HCT116 (cell line): Measurements from ENCODE around the gene YWHAG. TPM values are rescaled to one million over a fixed set of nuclear protein-coding genes. Genes with fewer than 3 reads are reported as not detected.

ENCODE experiments used
- ATAC-seq: fragments of 200-7000 bp; cut with Tn5 transposase; 2 replicates; pipeline ENCODE4 v1.9.1; 2020; ENCODE audit warnings: mild to moderate bottlenecking, moderate library complexity
- BruUV-seq: library from RNA; stranded (reverse); fragments of 400-500 nt; replicated peaks from 2 replicates; lab custom pipeline; 2021; lab: Mats Ljungman, UMichigan
- CTCF ChIA-PET: fragments of 300-600 bp; sonication (Branson Sonifier 250); formaldehyde crosslinking; loops from one replicate; lab custom pipeline; 2021; ENCODE audit warnings: antibody characterized with exemption; lab: Charles Lee
- POLR2A ChIA-PET: fragments of 300-600, 350-600 bp; sonication (Branson Sonifier 250); formaldehyde crosslinking; loops from one replicate; lab custom pipeline; 2021; ENCODE audit warnings: antibody characterized with exemption; lab: Charles Lee
- RAD21 ChIA-PET, 2 experiments: fragments of 300-600 bp; sonication (Branson Sonifier 250); formaldehyde crosslinking; loops; one replicate each; lab custom pipeline; 2023; ENCODE audit warnings: low total read pairs in 2 of 2; ENCODE audit not compliant: uncharacterized antibody in 2 of 2, unreplicated experiment in 2 of 2, low non-redundant PET in 1 of 2; lab: Charles Lee
- DNase-seq: peaks from one replicate; pipeline ENCODE4 v3.0.0-alpha.2; 2010; ENCODE audit warnings: low read depth, low spot score
- H2AFZ ChIP-seq: fragments of 200-600 bp; shearing (Covaris generic), sonication (generic); 2 replicates; pipeline ENCODE4 v1.6.1; 2017; ENCODE audit warnings: low read depth, mixed run types, mixed read lengths, antibody characterized with exemption, low read length; ENCODE audit not compliant: poor library complexity, severe bottlenecking
- H3K27ac ChIP-seq: 2 replicates; pipeline ENCODE4 v1.5.1; 2012; ENCODE audit warnings: low read depth, low read length
- H3K27me3 ChIP-seq: fragments of 200-600 bp; sonication (generic); 2 replicates; pipeline ENCODE4 v1.6.1; 2016; ENCODE audit warnings: mixed run types, low read length, mixed read lengths; ENCODE audit not compliant: insufficient read depth
- H3K36me3 ChIP-seq, 2 experiments: fragments of 200-500 bp in 1 of 2; fragments of 200-600 bp in 1 of 2; sonication (Bioruptor generic) in 1 of 2; sonication (generic) in 1 of 2; 2 replicates each; pipeline versions ENCODE4 v1.5.1 to v1.6.1; 2014 to 2016; ENCODE audit warnings: low read length in 2 of 2, inconsistent platforms in 1 of 2, mixed read lengths in 1 of 2, mixed run types in 1 of 2; ENCODE audit not compliant: insufficient read depth in 2 of 2, control insufficient read depth in 1 of 2
- H3K4me1 ChIP-seq, 2 experiments: fragments of 200-600 bp in 1 of 2; sonication (generic) in 1 of 2; 2 replicates each; pipeline versions ENCODE4 v1.5.1 to v1.6.1; 2012 to 2017; ENCODE audit warnings: low read length in 2 of 2, inconsistent platforms in 1 of 2, mild to moderate bottlenecking in 1 of 2, mixed read lengths in 1 of 2, mixed run types in 1 of 2, moderate library complexity in 1 of 2; ENCODE audit not compliant: insufficient read depth in 2 of 2, control insufficient read depth in 1 of 2
- H3K4me2 ChIP-seq: fragments of 200-600 bp; sonication (generic); 2 replicates; pipeline ENCODE4 v1.6.1; 2017; ENCODE audit warnings: mixed run types, low read length, mixed read lengths
- H3K4me3 ChIP-seq, 2 experiments: fragments of 200-600 bp in 1 of 2; sonication (generic) in 1 of 2; replicated peaks in 1 of 2; 2 replicates each; pipeline ENCODE4 v1.5.1; 2011 to 2016; ENCODE audit warnings: low read length in 2 of 2, control low read depth in 1 of 2, low read depth in 1 of 2, mild to moderate bottlenecking in 1 of 2, mixed read lengths in 1 of 2, mixed run types in 1 of 2
- H3K79me2 ChIP-seq: fragments of 200-600 bp; sonication (generic); 2 replicates; pipeline ENCODE4 v1.6.1; 2017; ENCODE audit warnings: mild to moderate bottlenecking, mixed run types, low read length, moderate library complexity, mixed read lengths; ENCODE audit not compliant: insufficient read depth
- H3K9ac ChIP-seq: fragments of 200-600 bp; sonication (generic); 2 replicates; pipeline ENCODE4 v1.6.1; 2016; ENCODE audit warnings: low read length, mixed read lengths
- H3K9me2 ChIP-seq: fragments of 200-600 bp; sonication (generic), shearing (Covaris generic); 2 replicates; pipeline ENCODE4 v1.6.1; 2017; ENCODE audit warnings: mixed run types, mild to moderate bottlenecking, moderate library complexity; ENCODE audit not compliant: insufficient read depth
- H3K9me3 ChIP-seq, 2 experiments: fragments of 200-500 bp in 1 of 2; fragments of 200-600 bp in 1 of 2; sonication (Bioruptor generic) in 1 of 2; sonication (generic) in 1 of 2; 2 replicates each; pipeline ENCODE4 v1.6.1; 2014 to 2017; ENCODE audit warnings: low read length in 2 of 2, mixed read lengths in 2 of 2, inconsistent platforms in 1 of 2, low read depth in 1 of 2, mild to moderate bottlenecking in 1 of 2, mixed run types in 1 of 2, moderate library complexity in 1 of 2; ENCODE audit not compliant: control insufficient read depth in 1 of 2, insufficient read depth in 1 of 2
- H4K20me1 ChIP-seq: fragments of 200-600 bp; sonication (generic), shearing (Covaris generic); 2 replicates; pipeline ENCODE4 v1.6.1; 2017; ENCODE audit warnings: mixed run types, mild to moderate bottlenecking, moderate library complexity; ENCODE audit not compliant: insufficient read depth
- EGR1 ChIP-seq: IDR thresholded peaks from 2 replicates; pipeline ENCODE4 v1.6.1; 2012; ENCODE audit warnings: low read depth
- ELF1 ChIP-seq: IDR thresholded peaks from 2 replicates; pipeline ENCODE4 v1.6.1; 2012; ENCODE audit warnings: low read depth, borderline replicate concordance
- FOSL1 ChIP-seq: IDR thresholded peaks from 2 replicates; pipeline ENCODE4 v1.6.1; 2012; ENCODE audit warnings: low read depth
- RAD21 ChIP-seq: IDR thresholded peaks from 2 replicates; pipeline ENCODE4 v1.6.1; 2012; ENCODE audit warnings: low read depth, mild to moderate bottlenecking
- SIN3A ChIP-seq: IDR thresholded peaks from 2 replicates; pipeline ENCODE4 v1.6.1; 2012; ENCODE audit warnings: low read depth
- intact Hi-C: fragments of 100-400 bp; cut with micrococcal nuclease; formaldehyde crosslinking; loops from 2 replicates; pipeline ENCODE4 v1.10.0; 2022
- total RNA-seq: library from RNA; stranded (reverse); gene quantifications from one replicate; pipeline ENCODE4 v1.2.1, GENCODE V29; 2021; ENCODE audit not compliant: unreplicated experiment
- TF ChIP-seq, protein P1 (sequence below), 3 experiments: fragments of 200-600 bp in 1 of 3; sonication (generic) in 1 of 3; IDR thresholded peaks in 2 of 3; conservative IDR thresholded peaks in 1 of 3; 2 replicates each; pipeline ENCODE4 v1.5.1; 2012 to 2017; ENCODE audit warnings: low read depth in 2 of 3, low read length in 2 of 3, antibody characterized with exemption in 1 of 3, borderline replicate concordance in 1 of 3, control low read depth in 1 of 3, mild to moderate bottlenecking in 1 of 3, mixed read lengths in 1 of 3, mixed run types in 1 of 3, moderate library complexity in 1 of 3; ENCODE audit not compliant: insufficient read depth in 1 of 3

YWHAG gene
- total RNA-seq, 1 experiment from 2014 or later, result 170 TPM

DNA sequence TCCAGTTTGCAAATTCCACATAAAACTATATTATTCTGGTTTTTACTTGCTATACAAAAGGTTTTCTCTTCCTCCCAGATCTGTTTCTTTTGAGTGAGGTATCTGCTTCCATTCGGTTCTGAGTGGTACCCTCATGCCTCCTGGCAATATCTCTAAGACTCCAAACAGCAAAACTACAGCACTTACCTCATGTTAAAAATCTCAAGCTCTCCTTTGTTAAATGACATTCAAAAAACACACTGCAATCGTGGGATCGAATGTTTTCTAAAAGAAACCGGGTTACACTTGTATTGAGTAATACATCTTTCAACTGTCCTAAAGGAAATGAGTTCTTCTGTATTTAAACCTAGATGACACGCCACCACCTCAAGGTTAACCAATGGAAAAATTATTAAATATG, 11.1 kb downstream of the YWHAG start:
- Histone ChIP-seq H3K9me2 (no peaks in the 10 kb centered on the region), H3K36me3 (peaks cover 37 to 69% of the 10 kb centered on the region in 2 experiments), H3K4me2 (no peak overlapping the region), H3K9me3 (no peaks in the 10 kb centered on the region), H3K27ac (no peak overlapping the region), H3K79me2 (peaks cover 100% of the 10 kb centered on the region), H2AFZ (no peak overlapping the region), H3K9ac (no peak overlapping the region), H3K27me3 (no peaks in the 10 kb centered on the region), H4K20me1 (peaks cover 19% of the 10 kb centered on the region; the same call in 1 of the 2 replicates), H3K4me3 (no peak overlapping the region), H3K4me1 (peaks cover 0 to 18% of the 10 kb centered on the region in 2 experiments; a peak in 1 of 4 replicates)
- ATAC-seq (no peak), DNase-seq (no peak)
- intact Hi-C loops, result loop anchor here (1.0 kb wide), 1 partner anchor 9 kb away; no protein-coding TSS in a partner anchor
- BruUV-seq, result no TSS peak
- ChIA-PET RAD21 (no interaction called here), CTCF (no interaction called here), POLR2A (no interaction called here)
- no peak for TF ChIP-seq ELF1
- TF ChIP-seq EGR1, result no peak
- TF ChIP-seq, protein P1, sequence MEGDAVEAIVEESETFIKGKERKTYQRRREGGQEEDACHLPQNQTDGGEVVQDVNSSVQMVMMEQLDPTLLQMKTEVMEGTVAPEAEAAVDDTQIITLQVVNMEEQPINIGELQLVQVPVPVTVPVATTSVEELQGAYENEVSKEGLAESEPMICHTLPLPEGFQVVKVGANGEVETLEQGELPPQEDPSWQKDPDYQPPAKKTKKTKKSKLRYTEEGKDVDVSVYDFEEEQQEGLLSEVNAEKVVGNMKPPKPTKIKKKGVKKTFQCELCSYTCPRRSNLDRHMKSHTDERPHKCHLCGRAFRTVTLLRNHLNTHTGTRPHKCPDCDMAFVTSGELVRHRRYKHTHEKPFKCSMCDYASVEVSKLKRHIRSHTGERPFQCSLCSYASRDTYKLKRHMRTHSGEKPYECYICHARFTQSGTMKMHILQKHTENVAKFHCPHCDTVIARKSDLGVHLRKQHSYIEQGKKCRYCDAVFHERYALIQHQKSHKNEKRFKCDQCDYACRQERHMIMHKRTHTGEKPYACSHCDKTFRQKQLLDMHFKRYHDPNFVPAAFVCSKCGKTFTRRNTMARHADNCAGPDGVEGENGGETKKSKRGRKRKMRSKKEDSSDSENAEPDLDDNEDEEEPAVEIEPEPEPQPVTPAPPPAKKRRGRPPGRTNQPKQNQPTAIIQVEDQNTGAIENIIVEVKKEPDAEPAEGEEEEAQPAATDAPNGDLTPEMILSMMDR (IDR thresholded peaks at IDR 0.05 in 2 of 3, conservative IDR thresholded peaks at IDR 0.05 in 1 of 3; ENCODE audit: borderline replicate concordance in 1 of 3, insufficient read depth in 1 of 3, low read depth in 2 of 3, low read length in 2 of 3), result no peak
- TF ChIP-seq RAD21, result no peak
- TF ChIP-seq SIN3A, result no peak

DNA sequence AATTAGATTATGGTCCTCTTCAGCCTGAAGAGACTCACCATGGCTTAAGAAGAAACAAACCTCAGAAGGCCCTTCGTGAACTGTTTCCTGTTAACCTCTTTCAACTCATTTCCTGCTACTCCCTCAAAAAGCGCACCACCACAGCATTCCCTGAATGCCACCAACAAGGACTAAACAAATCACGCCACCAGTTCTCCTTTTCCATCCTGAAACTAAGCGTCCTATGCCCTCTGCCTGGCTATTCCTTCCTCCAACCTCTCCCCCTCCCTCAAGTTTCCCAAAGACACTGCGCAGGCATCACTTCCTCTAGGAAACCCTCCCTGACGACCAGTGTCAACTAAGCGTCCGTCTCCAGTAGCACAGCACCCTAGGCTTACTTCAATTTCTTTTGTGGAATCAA, 12.0 kb downstream of the YWHAG start:
- H4K20me1 ChIP-seq, result peaks cover 22% of the 10 kb centered on the region; the same call in 1 of the 2 replicates

More for the DNA sequence above, 12.0 kb downstream of the YWHAG start:
- BruUV-seq, result no TSS peak
- no peak overlapping the region for H3K4me3 ChIP-seq
- H3K36me3 ChIP-seq, result peaks cover 42 to 63% of the 10 kb centered on the region in 2 experiments
- H2AFZ ChIP-seq, result no peak overlapping the region
- H3K27ac ChIP-seq, result no peak overlapping the region
- ATAC-seq (no peak), DNase-seq (no peak)
- no peak overlapping the region for H3K9ac ChIP-seq
- no peaks in the 10 kb centered on the region for H3K9me2 ChIP-seq
- no peaks in the 10 kb centered on the region for H3K9me3 ChIP-seq
- ChIA-PET CTCF (no interaction called here), RAD21 (no interaction called here), POLR2A (no interaction called here)
- H3K27me3 ChIP-seq, result no peaks in the 10 kb centered on the region
- H3K4me2 ChIP-seq, result no peak overlapping the region
- TF ChIP-seq EGR1, result no peak
- no peak for TF ChIP-seq FOSL1
- H3K79me2 ChIP-seq, result peaks cover 100% of the 10 kb centered on the region
- intact Hi-C loops, result no loop called here
- H3K4me1 ChIP-seq, result peaks cover under 1 to 19% of the 10 kb centered on the region in 2 experiments; a peak in 2 of 4 replicates
